GM21723 (cell line): ENCODE data around the gene ZNF550.
"Not testable (repeated sequence)": the region's sequence is repeated elsewhere in the genome, so short reads cannot be mapped to it uniquely, and the experiment has no call there.

Source experiments
- ATAC-seq: cut with Tn5 transposase; IDR thresholded peaks from one replicate; pipeline ENCODE4 v1.9.1; 2021; ENCODE audit warnings: mild to moderate bottlenecking, moderate library complexity; ENCODE audit not compliant: unreplicated experiment

Gene ZNF550

DNA sequence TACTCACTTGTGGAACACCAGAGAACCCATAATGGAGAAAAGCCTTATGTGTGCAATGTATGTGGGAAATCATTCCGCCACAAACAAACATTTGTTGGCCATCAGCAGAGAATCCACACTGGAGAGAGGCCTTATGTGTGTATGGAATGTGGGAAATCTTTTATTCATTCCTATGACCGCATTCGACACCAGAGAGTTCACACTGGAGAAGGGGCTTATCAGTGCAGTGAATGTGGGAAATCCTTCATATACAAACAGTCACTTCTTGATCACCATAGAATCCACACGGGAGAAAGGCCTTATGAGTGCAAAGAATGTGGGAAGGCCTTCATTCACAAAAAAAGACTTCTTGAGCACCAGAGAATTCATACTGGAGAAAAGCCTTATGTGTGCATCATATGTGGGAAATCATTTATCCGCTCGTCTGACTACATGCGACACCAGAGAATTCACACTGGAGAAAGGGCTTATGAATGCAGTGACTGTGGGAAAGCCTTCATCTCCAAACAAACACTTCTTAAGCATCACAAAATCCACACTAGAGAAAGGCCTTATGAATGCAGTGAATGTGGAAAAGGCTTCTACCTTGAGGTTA is 21.6 kb downstream of the ZNF550 start:
- no peak for ATAC-seq

DNA sequence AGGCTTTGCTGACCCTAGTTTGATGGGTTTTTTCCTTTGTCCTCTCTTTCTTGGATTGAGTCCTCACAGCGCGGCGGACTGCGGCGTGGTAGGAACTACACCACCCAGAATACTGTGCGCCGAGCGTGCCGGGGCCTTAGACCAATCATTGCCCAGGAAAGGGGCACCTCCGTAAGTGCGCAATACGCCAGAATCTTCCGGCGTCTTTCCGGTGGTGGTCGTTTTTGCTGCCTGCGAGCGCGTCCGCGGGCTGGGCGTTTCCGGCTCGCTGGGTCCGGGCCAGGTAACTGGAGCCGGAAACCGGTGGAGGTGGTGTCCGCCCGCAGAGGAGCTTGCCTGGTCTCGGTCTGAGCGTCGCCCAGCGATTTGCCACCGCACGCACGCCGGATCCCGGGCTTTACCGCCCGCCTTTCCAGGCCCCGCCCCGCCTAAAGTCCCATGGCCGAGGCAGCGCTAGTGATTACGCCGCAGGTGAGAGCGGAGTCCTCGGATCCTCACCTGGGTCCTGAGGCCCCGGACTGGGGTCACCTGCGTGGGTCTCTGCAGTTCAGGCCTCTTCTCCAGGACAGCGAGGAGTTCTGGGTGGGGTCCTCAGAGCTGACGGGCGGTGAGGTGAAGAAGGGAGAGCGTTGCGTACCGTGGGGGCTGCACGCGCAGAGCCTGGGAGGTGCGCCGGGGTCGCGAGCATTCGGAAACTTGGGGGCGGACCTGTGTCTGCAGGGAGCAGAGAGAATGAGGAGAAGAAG is 32.4 kb downstream of the ZNF550 start, which contains the start of gene ZNF549:
Gene ZNF549 (plus strand): TSS at position 221 of the 746 bp plus-strand sequence. CDS start 218 bp downstream, at position 439.
- ATAC-seq, result peak; percentile 98

DNA sequence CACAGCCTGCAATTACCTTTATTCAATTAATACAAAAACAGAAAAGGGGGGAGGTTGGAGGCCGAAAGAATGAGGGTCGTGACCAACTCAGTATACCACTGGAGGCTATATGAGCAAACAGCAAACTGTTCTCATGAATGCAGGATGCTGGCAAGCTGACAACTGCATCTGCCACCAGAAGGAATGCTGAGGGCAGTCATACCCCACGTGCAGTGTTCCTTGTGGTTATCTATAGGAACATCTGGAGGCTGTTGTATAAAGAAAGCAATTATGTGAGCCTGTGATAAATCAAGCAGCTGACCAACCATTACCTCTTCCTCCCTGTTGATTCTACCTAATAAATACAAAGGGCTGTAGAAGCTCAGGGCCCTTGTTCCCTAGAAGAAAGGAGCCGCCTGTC is 41.6 kb downstream of the ZNF550 start:
- ATAC-seq, result not testable (repeated sequence)

DNA sequence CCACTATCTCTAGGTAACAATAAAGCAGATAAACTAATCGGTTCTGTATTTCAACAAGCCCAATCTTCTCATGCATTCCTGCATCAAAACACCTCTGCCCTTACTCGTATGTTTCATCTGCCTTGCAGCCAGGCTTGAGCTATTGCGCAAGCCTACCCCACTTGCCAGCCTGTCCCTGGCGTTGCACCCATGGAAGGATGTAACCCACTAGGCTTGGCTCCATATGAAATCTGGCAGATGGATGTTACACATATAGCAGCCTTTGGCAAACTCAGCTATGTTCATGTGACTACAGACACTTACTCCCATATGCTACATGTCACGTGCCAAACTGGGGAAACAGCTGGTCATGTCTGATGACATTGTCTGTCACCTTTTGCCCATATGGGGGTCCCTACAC is 44.4 kb downstream of the ZNF550 start:
- ATAC-seq, result no peak

DNA sequence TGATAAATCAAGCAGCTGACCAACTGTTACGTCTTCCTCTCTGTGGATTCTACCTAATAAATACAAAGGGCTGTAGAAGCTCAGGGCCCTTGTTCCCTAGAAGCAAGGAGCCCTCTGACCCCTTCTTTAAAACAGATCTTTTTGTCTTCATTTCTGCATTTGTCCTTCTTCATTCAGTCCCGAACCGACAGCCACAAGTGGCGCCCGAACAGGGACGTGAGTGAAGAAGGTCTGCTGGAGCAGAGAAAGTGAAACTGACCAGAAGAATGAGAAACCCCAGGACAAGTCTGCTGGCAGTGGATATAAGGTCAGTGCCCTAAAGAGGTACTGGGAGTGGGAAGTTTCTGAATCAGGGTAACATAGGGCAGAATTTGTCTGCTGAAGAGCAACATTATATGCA is 46.8 kb downstream of the ZNF550 start:
- no peak for ATAC-seq

DNA sequence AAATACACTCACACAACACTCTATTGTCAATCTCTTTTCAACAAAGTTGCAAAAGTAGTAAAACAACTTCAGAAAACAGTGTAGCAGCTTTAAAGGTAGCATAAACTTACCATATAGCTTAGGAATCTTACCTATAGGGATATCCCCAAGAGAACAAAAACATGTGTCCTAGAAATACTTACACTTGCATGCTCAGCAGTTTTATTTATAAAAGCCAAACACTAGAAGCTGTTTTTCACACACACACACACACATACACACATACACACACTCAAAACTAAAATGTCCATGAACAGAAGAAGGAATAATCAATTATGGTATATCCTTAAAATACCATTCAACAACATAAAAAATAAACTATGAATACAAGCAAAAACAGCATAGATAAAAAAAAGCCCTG is 48.2 kb downstream of the ZNF550 start:
- ATAC-seq, result no peak

DNA sequence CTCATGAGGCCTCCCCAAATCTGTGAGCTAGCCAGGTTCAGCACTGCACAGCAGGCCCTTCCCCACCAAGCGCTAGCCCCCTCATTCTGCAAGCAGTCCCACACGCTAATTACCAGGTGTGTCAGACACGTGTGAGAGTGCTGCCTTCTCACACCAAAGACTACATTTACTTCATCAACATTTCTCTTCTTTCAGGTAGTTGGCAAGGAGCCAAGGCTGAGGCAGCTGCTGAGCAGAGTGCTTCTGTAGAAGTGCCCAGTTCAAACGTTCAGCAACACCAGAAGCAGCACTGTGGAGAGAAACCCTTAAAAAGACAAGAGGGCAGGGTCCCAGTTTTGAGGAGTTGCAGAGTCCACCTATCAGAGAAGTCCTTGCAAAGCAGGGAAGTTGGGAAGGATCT is 53.5 kb downstream of the ZNF550 start:
- ATAC-seq, result no peak

DNA sequence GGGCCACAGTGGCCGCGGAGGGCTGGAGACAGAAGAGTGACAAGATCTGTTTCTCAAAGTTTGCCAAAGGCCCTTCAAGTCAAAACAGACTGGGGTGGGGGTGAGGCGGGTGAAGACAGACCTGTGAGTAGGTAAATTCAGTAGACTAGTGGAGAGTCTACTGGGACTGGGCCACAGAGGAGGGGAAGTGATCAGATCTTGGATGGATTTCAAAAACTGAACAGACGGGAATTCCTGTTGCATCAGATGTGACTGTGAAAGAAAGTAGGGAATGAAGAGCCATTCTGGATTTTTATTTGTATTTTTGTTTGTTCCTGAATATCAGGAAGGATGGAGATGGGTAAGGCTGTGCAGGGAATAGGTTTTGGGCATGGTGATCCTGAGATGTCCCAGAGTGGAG is 59.3 kb downstream of the ZNF550 start:
- not testable (repeated sequence) for ATAC-seq

DNA sequence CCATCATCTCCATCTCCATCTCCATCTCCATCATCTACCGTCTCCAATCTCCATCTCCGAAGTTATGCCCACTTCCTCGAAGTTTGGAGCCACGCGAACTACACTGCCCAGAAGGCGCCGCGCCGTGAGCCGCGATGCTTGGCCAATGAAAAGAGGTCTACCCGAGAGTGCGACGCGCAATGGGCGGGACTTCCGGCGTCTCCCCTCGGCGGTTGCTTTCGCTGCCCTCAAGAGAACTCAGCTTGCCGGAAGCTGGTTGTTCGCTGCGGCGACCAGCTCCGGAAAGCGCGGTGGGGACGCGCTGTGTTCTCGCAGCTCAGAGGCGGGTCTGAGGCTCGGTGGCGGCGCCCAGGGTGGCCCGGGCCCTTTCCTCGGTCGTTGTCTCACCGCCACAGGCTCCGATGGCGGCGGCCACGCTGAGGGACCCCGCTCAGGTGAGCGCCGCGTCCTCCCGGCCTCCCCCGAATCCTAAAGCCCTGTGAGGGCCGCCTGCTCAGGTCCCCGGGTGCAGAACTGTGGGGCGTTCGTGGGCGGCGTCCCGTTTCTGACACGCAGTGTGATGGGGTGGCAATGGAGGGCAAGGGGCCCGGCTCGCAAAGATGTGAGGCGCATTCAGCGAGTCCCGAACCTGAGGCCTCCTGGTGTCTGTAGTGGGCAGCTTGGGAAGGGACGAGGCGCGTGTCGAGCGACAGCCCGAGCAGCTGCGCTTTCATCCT is 59.8 kb downstream of the ZNF550 start, which contains the start of gene ZNF773:
Gene ZNF773 (plus strand): TSS at position 259 of the 716 bp plus-strand sequence. CDS start 143 bp downstream, at position 402.
- ATAC-seq, result peak; percentile 96

DNA sequence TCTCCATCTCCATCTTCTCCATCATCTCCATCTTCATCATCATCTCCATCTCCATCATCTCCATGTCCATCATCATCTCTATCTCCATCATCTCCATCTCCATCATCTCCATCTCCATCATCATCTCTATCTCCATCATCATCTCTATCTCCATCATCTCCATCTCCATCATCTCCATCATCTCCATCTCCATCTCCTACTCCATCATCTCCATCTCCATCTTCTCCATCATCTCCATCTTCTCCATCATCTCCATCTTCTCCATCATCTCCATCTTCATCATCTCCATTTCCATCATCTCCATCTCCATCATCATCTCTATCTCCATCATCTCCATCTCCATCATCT is 60.4 kb downstream of the ZNF550 start:
- not testable (repeated sequence) for ATAC-seq

DNA sequence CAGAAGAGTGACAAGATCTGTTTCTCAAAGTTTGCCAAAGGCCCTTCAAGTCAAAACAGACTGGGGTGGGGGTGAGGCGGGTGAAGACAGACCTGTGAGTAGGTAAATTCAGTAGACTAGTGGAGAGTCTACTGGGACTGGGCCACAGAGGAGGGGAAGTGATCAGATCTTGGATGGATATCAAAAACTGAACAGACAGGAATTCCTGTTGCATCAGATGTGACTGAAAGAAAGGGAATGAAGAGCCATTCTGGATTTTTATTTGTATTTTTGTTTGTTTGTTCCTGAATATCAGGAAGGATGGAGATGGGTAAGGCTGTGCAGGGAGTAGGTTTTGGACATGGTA is 71.4 kb downstream of the ZNF550 start:
- not testable (repeated sequence) for ATAC-seq

DNA sequence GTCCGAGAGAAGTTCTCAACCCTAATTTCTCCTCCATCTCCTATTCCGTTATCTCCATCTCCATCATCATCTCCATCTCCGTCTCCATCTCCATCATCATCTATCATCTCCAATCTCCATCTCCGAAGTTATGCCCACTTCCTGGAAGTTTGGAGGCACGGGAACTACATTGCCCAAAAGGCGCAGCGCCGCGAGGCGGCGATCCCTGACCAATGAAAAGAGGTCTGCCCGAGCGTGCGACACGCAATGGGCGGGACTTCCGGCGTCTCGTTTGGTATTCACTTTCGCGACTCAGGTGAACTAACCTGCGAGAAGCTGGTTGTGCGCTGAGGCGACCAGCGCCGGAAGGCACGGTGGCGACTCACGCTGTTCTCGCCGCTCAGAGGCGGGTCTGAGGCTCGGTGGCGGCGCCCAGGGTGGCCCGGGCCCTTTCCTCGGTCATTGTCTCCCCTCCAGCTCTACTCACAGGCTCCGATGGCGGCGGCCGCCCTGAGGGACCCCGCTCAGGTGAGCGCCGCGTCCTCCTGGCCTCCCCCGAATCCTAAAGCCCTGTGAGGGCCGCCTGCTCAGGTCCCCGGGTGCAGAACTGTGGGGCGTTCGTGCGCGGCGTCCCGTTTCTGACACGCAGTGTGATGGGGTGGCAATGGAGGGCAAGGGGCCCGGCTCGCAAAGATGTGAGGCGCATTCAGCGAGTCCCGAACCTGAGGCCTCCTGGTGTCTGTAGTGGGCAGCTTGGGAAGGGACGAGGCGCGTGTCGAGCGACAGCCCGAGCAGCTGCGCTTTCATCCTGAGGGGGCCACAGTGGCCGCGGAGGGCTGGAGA is 72.0 kb downstream of the ZNF550 start, which contains the start of gene ZNF419:
Gene ZNF419 (plus strand): TSS at position 274 of the 822 bp plus-strand sequence. CDS start 201 bp downstream, at position 475.
- peak; percentile 90 for ATAC-seq
